Hematopoietic multipotent progenitor cell treated with erythropoietin and hydrocortisone succinate and interleukin-3 and kit ligand, for 15 days (in vitro differentiated cells): ENCODE measurements around the gene ACVR1.

Experiments used
- DNase-seq: peaks from one replicate; pipeline ENCODE4 v3.0.0-alpha.2; 2015; ENCODE audit warnings: low spot score

The ACVR1 gene

GRCh38 chr2:157876066-157876785, at the start of gene ACVR1:
Gene ACVR1 (minus strand): TSS chr2:157876330. CDS start chr2:157799493, 76,837 bp downstream.
- DNase-seq = peak; percentile 34

DNA sequence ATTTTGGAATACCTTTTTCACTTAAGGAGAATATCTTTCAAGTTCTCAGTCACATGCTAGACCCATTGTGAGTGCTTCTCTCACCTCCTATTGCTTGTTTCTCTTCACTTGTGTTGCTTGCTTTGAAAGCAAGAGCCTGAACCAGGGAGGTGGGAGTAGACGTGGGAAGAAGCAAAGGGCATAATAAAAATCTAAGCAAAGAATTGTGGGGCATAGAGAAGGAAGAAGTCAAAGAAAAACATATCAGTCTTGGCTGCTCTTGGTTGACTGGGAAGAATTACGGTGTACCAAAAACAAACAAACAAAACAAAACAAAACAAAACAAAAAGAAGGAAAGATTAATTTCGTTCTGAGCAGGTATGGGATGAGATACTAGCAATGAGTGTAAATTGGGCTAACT, 48.9 kb upstream of the ACVR1 start:
- DNase-seq = no peak

GRCh38 chr2:157923598-157924217, 47.6 kb upstream of the ACVR1 start:
- no peak for DNase-seq

DNA sequence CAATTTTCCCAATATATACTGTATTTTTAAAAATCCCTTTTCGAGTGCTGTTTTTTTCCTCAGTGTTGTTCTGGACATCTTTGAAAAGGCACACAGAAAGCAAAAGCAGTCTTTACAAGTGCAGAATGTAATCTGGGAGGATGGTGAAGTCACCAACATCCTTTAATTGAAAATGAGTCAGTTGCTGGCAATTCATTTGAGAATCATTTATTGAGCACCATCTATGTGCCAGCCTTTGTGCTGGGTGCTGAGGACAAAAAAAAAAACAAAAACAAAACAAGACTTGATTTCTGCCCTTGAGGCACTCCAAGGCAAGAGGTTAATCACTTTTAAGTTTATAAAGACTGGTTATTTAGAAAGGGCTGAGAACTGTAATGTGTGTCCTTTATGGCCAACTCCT, 46.7 kb upstream of the ACVR1 start:
- DNase-seq = no peak

- no peak for DNase-seq
Measured at GRCh38 chr2:157922336-157922735, 46.2 kb upstream of the ACVR1 start.

GRCh38 chr2:157920736-157921135, 44.6 kb upstream of the ACVR1 start:
- no peak for DNase-seq

GRCh38 chr2:157919181-157919580, 43.1 kb upstream of the ACVR1 start:
- DNase-seq = no peak

DNA sequence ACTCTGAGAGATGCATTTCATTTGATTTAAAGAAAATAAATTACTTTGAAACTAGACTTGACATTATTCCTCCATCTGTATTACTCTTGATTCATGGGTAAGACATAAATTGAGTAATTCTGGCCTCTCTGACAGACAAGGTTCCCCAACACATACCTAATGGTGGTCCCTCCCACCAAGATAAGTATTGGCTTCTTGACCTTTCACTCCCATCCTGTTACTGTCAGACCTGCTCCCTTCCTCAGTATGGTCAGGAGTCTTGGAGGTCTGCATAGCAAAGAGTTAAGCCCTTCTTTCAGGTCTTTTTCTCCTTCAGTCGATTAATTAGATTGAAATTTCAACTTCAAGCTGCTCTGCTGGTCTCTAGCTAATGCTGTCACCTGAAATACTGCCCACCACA, 42.2 kb upstream of the ACVR1 start:
- DNase-seq = no peak

DNA sequence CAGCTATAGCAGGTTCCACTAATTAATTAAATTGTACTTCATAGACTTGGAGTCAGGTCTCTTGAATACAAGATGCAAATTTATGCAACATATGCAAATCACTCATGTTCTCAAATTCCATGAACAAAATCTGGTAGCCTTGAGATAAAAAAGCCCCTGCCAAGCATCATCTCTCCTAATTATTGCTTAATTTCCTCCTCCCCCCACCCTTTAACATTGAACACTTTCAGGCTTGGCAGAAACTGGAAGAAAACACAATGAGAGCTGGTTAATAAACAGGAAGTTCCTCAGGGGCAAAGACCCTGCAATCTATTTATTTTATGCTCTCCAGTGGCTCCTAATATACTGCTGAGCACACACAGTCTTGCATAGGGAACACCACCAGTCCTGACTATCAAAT, 35.6 kb upstream of the ACVR1 start:
- DNase-seq = no peak

GRCh38 chr2:157911246-157911645, 35.1 kb upstream of the ACVR1 start:
- DNase-seq = no peak

GRCh38 chr2:157905092-157905491, 29.0 kb upstream of the ACVR1 start:
- no peak for DNase-seq

DNA sequence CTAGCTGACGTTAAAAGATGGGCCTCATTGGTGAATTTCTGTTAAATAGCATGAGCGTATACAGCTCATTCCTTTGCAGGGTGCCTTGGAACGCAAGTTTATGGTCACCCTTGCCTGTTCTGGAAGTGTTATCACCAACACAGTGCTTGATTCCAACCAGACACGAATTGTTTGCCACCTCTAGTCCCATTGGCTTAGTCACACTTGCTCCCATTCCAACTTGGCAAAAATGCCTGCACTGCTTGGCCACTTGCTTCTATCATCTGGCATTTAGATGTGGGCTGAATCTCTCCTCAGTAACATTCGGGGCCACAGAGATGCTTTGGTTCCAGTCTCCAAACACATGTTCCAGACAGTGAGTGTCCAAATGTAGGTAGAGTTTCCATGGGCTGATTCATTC, 27.5 kb upstream of the ACVR1 start:
- DNase-seq = no peak

DNA sequence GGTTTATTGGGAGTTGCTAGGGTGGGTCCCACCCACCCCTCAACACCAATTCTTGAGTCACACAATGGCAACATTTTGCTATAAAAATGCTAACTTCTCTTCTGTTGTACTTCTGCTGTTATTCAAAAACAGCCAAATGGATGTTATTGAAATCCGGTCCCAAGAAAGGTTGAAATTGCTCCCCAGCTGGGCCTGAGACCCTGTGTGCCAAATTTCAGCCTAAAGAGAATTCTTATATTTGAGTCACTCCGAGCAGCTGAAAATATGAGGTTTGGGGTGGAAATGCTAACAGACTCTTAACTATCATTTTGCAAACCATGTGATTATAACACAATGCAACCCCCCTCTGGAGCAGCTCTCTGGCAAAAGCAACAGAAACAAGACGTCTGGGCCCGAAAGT, 27.0 kb upstream of the ACVR1 start:
- no peak for DNase-seq

- no peak for DNase-seq
Measured at GRCh38 chr2:157902692-157903091, 26.6 kb upstream of the ACVR1 start.

DNA sequence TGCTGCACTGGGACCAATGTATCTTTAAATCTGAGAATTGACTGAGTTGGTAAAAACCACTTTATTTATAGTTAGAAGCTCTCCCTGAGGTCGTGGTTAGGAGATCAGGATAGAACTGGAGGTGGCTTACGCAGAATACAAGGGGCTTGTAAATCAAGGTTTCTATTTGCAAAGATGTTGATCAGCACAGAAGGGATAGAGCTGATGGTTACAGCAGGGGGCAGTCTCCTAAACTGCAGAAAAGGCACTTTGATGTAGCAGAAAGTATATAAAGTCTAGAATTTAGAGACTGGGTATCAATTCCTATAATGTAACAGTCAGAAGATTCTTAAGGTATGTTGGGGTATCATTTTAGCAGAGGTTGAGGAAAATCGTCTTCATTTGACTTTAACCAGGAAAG, 25.2 kb upstream of the ACVR1 start:
- no peak for DNase-seq

GRCh38 chr2:157900684-157901083, 24.6 kb upstream of the ACVR1 start:
- DNase-seq = no peak

- DNase-seq = no peak
Measured at GRCh38 chr2:157900203-157900602, 24.1 kb upstream of the ACVR1 start.

DNA sequence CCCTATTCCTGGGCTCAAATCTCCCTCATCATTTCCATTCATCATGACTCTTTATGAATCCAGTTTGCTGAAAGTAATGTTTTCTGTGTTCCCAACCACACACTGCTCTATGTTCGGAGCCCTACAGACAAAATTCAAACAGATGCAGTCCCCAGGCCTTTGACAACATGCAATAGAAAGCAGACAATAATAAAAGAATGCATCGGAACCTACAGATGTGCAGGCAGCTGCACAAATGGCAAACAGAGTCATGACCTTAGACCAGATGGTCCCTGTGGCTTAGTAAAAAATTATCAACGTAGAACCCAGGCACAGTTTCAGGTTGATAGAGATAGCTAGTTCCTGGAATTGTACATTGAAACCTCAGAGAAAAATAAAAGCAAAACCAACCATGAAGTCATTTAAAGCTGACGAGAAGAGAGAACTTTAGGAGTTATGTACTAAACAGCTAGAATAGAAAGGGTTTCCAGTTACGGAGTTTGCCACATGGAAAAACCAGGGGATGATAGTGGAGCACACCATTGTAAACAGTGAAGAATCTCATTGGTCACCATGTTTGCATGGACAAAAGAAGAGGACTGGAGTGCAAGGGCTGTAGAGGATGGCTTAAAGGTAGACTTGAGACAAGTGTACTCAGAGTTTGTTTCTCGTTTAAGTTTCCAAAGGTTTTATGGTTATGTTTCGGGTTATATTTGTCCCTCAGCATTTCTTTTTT, 23.2 kb upstream of the ACVR1 start:
- DNase-seq = no peak

- DNase-seq = no peak
Measured at GRCh38 chr2:157898591-157898996, 22.5 kb upstream of the ACVR1 start.

GRCh38 chr2:157897106-157897971, 21.2 kb upstream of the ACVR1 start:
- DNase-seq = no peak

DNA sequence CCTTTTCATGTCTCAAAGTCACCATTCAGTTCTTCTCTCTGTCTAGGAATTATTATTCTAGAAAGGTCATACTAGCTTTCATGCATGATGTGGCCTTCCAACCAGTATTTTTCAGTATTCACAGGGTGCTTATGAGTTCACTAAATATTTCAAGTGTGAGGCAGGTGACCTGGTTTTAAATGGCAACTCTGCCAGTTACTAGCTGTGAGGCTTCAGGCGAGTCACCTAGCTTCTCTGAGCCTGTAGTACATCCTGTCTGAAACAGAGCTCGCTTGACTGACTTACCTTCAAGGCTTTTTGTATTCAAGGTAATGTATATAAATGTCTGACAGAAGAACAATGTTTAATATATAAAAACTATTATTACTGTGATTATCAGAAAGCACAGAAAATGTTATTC, 19.4 kb upstream of the ACVR1 start:
- no peak for DNase-seq

DNA sequence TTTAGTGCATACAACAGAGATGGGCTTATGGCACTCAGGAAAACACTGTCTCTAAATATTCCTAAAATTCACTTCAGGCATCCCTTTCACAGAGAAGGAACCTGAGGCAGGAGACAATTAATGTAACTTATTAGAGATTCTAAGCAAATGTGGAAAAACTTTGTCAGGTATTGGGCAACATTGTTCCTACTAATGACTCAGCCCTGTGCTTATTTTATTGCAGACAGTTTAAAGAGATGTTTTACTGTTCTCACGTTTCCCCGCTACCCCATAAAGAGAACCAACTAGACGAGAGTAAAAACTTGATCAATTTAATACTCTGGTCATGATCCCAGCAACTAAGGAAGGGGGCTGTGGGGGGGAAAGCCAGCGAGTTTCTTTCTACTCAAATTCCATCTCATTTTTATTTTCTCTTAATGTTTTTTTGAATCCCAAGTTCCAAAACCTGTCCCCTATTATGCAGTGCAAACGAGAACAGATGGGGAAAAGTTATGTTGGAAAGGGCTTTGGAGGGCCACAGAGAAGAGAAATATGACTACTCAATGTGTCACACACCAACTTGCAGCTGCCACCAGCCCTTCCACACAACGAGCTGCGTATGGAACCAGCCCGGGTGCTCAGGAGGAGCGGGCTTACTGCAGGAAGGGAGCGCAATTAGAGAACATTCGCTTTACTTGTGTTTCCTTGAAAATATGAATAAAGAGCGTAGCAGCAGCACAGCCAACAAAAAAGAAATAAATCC, 18.7 kb upstream of the ACVR1 start:
- DNase-seq = no peak
